ENCODE results near the gene C14orf132.

Gene C14orf132

DNA sequence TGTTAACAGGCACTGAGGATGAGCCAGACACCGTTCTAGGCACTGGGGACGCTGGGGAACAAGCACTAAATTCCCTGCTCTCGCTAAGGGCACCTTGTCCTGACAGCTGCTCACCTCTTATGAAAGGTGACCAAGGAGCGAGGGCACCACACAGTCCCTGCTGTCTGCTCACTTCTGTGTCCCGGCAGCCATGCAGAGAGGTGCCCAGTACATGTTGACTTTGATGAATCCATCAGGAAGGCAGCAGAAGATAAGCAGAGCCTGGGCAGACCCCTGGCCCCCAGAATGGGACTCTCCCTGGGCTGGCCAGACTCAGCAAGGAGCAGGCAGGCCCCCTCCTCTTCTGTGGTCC, 14.1 kb downstream of the C14orf132 start:
- TF ChIP-seq, protein P1, sequence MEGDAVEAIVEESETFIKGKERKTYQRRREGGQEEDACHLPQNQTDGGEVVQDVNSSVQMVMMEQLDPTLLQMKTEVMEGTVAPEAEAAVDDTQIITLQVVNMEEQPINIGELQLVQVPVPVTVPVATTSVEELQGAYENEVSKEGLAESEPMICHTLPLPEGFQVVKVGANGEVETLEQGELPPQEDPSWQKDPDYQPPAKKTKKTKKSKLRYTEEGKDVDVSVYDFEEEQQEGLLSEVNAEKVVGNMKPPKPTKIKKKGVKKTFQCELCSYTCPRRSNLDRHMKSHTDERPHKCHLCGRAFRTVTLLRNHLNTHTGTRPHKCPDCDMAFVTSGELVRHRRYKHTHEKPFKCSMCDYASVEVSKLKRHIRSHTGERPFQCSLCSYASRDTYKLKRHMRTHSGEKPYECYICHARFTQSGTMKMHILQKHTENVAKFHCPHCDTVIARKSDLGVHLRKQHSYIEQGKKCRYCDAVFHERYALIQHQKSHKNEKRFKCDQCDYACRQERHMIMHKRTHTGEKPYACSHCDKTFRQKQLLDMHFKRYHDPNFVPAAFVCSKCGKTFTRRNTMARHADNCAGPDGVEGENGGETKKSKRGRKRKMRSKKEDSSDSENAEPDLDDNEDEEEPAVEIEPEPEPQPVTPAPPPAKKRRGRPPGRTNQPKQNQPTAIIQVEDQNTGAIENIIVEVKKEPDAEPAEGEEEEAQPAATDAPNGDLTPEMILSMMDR (IDR thresholded peaks at IDR 0.05) = no peak

DNA sequence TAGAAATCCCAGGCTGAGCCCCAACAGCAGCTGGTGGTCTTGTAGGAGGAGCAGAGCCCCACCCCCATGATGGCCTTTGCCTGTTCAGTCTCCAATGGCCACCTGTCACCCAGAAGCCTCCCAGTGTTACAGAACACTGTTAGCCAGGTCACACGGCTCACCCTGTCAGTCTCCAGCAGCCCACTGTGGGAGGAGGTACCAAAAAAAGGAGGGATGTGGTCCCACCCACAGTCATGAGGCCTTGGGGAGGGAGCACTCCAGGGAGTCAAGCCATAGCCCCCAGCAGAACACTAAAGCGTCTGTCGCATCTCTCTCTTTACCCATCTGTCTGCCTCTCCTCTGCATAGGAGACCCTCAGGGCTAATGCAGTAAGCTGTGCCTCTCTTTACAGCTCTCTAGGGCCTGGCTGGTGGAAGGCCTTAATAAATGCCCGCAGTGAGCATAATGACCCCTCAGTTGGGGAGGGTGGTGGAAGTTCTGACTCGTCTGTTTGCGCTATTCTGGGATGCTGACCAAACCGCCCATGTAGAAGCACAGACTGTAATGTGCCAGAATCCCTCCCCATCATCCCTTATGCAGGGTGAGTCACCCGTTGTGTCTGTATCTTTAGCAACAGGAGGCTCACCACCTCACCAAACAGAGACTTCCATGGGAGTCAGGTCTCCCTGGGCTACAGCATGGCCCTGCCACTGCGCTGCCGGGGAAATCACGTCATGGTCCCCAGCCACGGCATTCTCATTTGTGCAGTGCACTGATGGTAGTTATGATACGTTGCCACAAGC, 14.6 kb downstream of the C14orf132 start:
- TF ChIP-seq, protein P1 (IDR thresholded peaks at IDR 0.05) = no peak

DNA sequence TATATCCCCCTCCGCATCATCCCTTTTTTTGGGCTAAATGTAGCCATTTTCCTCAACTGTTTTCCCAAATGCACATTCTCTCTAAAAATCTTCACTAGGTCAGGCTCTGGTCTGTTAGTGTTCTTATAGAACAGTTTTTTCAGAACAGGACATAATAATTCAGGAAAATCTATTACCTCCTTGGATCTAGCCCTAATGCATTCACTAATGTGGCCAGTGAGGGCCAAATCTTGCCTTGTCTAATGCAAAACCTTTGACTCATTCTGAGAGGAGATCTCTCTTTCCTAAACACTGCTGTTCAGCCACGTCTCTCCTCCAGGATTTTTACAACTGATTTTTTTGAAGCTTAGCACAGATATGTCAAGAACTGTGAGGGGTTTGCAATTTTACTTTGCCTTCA, 15.5 kb downstream of the C14orf132 start:
- TF ChIP-seq, protein P1 (IDR thresholded peaks at IDR 0.05) = no peak

- TF ChIP-seq, protein P1 (IDR thresholded peaks at IDR 0.05) = no peak
These were observed 16.0 kb downstream of the C14orf132 start for GRCh38 chr14:96055065-96055752.

- TF ChIP-seq, protein P1 (IDR thresholded peaks at IDR 0.05) = no peak
These were observed 16.8 kb downstream of the C14orf132 start for GRCh38 chr14:96055753-96056508.

GRCh38 chr14:96056509-96057422, 17.6 kb downstream of the C14orf132 start:
- TF ChIP-seq, protein P1 (IDR thresholded peaks at IDR 0.05) = peak; percentile 41; the same call in 1 of the 2 replicates

DNA sequence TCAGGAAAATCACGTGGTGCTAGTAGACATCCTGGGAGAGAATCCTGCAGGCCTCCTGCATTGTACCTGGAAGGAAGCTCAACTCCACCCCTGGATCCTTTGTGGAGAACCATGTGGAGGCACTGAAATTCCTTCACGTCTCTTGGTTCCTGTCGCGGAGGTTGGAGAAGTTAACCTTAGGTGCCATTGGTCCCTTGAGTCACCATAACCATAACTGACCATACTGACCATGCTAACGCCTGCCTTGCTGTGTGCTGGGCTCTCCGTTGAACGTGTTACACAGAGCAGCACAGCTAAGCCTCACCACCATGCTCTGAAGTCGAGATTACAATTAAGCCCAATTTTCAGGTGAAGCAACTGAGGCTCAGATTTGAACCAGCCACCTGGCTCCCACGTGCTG, 18.6 kb downstream of the C14orf132 start:
- TF ChIP-seq, protein P1 (IDR thresholded peaks at IDR 0.05) = no peak

Measured in LNCAP (cell line).